ENCODE results near the gene CHAF1A.

Gene CHAF1A

DNA sequence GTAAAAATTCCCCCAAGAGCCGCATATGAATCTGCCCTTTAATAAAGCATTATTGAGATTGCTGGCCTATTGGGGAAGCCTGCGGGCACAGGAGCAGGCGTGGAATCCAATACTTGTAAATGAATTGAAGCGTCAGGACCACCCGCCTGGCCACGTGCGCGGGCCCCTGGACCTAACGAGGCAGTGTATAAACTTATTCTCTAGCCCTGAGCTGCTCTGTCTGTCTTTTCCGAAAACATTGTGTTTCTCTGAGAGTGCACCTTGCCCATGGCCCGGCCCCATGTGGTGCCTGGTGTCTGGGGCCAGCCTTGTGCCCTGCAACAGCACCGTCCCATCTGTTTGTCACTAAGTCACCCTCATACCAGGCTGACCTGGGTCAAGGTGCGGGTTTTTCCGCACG lies 40.7 kb downstream of the CHAF1A start:
- TF ChIP-seq, protein P1, sequence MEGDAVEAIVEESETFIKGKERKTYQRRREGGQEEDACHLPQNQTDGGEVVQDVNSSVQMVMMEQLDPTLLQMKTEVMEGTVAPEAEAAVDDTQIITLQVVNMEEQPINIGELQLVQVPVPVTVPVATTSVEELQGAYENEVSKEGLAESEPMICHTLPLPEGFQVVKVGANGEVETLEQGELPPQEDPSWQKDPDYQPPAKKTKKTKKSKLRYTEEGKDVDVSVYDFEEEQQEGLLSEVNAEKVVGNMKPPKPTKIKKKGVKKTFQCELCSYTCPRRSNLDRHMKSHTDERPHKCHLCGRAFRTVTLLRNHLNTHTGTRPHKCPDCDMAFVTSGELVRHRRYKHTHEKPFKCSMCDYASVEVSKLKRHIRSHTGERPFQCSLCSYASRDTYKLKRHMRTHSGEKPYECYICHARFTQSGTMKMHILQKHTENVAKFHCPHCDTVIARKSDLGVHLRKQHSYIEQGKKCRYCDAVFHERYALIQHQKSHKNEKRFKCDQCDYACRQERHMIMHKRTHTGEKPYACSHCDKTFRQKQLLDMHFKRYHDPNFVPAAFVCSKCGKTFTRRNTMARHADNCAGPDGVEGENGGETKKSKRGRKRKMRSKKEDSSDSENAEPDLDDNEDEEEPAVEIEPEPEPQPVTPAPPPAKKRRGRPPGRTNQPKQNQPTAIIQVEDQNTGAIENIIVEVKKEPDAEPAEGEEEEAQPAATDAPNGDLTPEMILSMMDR (conservative IDR thresholded peaks at IDR 0.05; ENCODE audit: low read depth, low read length): no peak
- DNase-seq (ENCODE audit: low read depth): no peak
- H3K4me3 ChIP-seq (ENCODE audit: low read length): no peak overlapping the region

DNA sequence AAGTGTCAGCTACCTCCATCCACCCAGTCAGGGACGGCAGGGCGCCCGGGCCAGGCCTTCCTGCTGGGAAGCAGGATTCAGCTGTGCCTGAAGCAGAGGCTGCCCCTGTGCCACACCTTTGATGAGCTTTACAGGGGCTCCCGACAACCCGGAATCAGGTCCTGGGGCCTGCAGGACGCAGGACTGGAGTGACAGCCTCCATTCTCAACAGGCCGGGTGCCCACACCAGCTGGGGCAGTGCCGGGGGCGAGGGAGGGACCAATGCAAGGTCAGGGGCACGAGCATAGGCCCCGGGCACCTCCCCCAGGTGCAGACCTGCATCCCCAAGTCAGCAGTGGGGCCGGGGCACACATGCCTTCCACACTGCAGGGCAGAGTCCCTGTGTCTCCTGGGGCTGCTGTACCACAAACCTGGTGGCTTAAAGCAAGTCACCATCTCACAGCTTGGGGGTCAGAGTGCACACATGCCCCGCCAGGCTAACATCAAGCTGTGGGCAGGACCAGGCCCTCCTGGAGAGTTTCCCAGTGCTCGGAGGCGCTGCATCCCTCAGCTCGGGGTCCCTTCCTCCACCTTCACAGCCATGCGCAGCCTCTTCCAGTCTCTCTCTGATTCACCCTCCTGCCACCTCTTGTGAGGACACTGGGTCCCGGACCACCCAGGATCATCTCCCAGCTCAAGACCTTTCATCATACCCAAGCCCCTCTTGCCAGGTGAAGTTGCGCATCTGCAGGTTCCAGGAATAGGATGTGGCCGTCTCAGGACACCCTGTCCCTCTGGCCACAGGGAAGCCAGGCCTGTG lies 41.7 kb downstream of the CHAF1A start:
- TF ChIP-seq, protein P1 (conservative IDR thresholded peaks at IDR 0.05; ENCODE audit: low read depth, low read length): no peak
- H3K4me3 ChIP-seq (ENCODE audit: low read length): no peak overlapping the region
- DNase-seq (ENCODE audit: low read depth): no peak

DNA sequence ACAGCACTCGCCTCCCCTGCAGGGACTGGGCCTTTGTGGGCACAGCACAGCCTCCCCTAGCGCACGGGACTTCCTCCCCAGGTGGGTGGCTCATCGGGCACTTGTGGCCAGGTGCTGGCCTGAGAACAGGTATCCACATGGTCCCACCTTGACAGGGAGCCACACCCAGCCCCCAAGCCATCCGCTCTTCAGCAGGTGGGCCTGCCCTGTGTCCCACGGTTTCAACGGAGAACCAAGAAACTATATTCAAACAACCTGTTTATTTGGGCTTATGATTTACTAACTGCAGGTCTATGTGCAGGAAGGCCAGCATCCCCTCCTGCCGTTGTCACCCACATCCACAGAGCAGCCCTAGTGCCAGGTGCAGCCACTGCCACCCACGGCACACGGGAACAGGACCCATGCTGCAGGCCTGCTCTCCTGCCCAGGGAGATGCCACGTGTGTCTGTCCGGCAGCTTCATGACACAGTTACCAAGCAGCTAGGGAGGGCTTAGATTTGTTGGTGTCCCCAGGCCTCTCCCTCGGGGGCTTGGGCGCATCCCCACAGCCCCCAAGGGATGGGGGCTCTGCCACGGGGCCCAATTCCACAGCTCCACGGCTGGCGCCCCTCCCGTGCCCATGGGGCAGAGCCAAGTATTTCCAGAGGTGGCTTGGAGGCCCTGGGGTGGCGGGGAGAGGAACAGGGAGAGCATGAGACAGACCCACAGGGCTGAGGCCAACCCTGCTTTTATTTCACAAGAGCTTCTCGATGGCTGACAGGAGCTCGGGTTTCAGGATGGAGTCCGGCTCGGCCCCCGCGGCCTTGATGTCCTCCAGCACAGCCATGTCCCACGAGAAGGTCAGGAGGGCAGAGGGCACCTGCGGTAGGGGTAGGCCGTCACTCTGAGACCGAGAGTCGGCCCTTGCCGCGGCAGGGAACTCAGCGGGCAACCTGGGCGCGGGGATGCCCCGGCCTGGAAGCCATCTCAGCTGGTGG lies 42.6 kb downstream of the CHAF1A start:
- TF ChIP-seq, protein P1 (conservative IDR thresholded peaks at IDR 0.05; ENCODE audit: low read depth, low read length): no peak
- no peak overlapping the region for H3K4me3 ChIP-seq (ENCODE audit: low read length)
- no peak for DNase-seq (ENCODE audit: low read depth)

DNA sequence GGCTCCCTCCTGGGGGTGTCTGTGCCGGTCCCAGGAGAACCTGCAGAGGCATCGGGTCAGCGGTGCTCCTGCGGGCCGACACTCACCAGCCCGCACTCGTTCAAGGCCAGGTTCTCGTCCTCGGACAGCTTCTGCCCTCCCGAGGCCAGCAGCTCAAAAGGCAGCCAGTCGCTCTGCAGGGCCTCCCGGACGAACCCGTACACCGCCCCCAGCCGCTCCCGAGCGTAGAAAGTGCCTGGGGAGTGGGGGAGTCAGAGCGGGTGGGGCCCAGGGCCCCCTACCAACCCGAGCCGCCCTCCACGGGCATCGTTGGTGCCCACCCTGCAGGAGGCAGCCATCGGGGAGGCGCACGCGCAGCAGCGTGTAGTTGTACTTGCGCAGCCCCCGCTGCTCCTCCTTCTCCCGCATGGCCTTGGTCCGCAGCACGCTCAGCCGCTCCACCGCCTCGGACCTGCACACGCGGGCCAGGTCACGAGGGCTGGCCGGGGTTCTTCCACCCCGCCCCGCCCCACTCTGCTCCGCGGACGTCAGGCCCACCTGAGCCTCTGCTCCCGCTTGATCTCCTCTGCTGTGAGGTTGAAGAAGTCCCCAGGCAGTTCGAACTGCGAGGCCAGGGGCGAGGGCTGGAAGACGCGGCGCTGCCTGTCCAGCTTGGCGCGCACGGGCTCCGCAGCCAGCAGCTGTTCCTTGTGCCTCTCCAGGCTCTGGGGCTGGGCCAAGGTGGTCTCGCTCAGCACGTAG lies 43.7 kb downstream of the CHAF1A start:
- H3K4me3 ChIP-seq (ENCODE audit: low read length): no peak overlapping the region
- TF ChIP-seq, protein P1 (conservative IDR thresholded peaks at IDR 0.05; ENCODE audit: low read depth, low read length): no peak
- no peak for DNase-seq (ENCODE audit: low read depth)

DNA sequence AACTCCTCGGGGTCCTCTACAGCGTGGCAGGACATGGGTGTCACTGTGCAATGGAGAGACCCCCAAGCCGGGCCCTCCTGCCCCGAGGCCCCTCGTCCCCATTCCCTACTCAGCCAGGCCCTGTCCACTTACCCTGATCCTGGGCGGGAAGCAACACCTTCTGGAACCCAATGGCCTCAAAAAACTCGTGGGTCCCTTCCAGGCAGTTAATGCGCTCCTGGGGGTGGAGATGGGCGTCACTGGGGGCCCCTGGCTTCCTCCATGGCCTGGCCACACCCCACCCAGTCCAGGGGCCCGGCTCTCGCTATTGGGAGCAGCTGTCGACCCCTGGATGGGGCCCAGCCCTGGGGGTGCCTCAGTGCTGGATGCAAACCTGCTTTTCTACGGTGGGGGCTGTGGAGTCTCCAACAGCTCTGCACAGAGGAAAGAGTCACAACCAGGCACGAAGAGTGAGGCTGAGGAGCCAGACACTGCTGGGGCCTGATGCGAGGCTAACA lies 44.3 kb downstream of the CHAF1A start:
- H3K4me3 ChIP-seq (ENCODE audit: low read length): no peak overlapping the region
- TF ChIP-seq, protein P1 (conservative IDR thresholded peaks at IDR 0.05; ENCODE audit: low read depth, low read length): no peak
- DNase-seq (ENCODE audit: low read depth): no peak

DNA sequence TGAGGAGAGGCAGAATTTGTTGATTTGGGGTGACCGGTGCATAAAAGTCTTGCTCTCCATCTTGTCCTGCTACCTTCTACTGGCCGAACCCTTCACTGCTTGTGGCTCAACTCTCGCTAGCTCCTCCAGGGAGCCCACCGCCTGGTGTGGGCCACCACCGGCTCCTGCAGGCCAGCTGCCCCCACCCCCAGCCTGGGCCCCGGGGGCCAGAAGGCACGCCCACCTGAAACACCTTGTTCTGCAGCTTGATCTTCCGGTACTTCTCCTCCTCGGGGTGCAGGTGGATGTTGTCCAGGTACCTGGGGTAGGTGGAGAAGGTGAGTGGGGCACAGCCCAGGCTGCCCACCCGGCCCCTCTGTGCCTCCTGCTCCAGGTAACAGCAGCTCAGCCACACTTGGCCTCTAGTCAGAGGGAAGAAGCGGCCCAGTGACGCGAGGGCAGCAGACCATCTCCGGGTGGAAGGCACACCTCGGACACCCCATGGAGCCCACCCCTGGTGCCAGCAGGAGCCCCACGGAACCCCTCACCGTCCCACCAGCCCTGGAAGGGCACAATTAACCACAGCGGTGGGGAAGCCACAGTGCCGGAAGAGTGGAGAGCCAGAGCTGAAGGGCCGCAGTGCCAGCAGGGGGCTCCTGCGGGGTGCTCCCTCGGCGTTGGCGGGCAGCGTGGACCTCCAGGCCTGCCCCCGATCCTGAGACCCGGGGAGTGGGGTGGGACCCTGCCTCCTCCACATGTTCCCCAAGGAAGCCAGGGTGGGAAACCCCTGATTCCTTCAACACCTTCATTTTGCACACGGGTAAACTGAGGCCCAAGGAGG lies 45.1 kb downstream of the CHAF1A start:
- TF ChIP-seq, protein P1 (conservative IDR thresholded peaks at IDR 0.05; ENCODE audit: low read depth, low read length): no peak
- no peak for DNase-seq (ENCODE audit: low read depth)
- H3K4me3 ChIP-seq (ENCODE audit: low read length): no peak overlapping the region

Measured in retinal pigment epithelial cell (primary cell).